Placental pericyte (primary cell): ENCODE data around the gene PRX. TPM values are rescaled to one million over a fixed set of nuclear protein-coding genes. Genes with fewer than 3 reads are reported as not detected.

Experiments used
- small RNA-seq: library from RNA; depleted of rRNA; stranded (forward); fragments of <200 nt; gene quantifications from one replicate; pipeline ENCODE3, GENCODE V24; 2012; ENCODE audit warnings: low replicate concordance
- total RNA-seq: library from RNA; depleted of rRNA; stranded (reverse); fragments of >200 nt; gene quantifications from 2 replicates; pipeline ENCODE4 v1.2.3, GENCODE V29; 2012

The PRX gene, protein sequence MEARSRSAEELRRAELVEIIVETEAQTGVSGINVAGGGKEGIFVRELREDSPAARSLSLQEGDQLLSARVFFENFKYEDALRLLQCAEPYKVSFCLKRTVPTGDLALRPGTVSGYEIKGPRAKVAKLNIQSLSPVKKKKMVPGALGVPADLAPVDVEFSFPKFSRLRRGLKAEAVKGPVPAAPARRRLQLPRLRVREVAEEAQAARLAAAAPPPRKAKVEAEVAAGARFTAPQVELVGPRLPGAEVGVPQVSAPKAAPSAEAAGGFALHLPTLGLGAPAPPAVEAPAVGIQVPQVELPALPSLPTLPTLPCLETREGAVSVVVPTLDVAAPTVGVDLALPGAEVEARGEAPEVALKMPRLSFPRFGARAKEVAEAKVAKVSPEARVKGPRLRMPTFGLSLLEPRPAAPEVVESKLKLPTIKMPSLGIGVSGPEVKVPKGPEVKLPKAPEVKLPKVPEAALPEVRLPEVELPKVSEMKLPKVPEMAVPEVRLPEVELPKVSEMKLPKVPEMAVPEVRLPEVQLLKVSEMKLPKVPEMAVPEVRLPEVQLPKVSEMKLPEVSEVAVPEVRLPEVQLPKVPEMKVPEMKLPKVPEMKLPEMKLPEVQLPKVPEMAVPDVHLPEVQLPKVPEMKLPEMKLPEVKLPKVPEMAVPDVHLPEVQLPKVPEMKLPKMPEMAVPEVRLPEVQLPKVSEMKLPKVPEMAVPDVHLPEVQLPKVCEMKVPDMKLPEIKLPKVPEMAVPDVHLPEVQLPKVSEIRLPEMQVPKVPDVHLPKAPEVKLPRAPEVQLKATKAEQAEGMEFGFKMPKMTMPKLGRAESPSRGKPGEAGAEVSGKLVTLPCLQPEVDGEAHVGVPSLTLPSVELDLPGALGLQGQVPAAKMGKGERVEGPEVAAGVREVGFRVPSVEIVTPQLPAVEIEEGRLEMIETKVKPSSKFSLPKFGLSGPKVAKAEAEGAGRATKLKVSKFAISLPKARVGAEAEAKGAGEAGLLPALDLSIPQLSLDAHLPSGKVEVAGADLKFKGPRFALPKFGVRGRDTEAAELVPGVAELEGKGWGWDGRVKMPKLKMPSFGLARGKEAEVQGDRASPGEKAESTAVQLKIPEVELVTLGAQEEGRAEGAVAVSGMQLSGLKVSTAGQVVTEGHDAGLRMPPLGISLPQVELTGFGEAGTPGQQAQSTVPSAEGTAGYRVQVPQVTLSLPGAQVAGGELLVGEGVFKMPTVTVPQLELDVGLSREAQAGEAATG (N-terminal part only)
- total RNA-seq, result 1.3 and 2.8 TPM in 2 replicates

DNA sequence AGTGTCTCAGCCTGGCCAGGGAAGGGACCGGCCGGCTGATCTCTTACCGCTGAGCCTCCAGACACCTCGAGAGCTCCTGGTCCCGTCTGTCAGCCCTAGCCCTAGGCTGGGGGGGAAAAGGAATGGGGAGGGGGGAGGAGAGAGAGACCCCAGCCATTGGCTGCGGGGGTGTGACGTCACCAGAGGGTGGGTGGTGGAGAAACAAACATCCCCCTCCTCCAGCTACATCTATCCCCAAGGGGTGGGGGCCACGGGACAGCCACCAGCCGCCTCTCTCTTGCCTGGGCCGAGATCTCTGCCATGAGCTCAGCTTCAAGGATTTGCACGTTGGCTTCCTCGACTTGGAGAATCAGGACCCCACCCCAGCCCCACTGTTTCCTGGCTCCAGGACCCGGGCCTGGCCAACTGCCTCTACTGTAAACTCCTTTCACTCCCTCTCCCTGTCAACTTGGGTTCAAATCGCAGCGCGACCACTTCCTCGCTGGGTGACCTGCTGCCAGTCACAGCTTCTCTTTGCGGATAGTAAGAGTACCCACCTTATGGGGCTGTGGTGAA, at the start of gene PRX:
TSS of gene PRX (minus strand) at position 88 of the 555 bp plus-strand sequence. CDS start 5,446 bp downstream, outside the sequence.

DNA sequence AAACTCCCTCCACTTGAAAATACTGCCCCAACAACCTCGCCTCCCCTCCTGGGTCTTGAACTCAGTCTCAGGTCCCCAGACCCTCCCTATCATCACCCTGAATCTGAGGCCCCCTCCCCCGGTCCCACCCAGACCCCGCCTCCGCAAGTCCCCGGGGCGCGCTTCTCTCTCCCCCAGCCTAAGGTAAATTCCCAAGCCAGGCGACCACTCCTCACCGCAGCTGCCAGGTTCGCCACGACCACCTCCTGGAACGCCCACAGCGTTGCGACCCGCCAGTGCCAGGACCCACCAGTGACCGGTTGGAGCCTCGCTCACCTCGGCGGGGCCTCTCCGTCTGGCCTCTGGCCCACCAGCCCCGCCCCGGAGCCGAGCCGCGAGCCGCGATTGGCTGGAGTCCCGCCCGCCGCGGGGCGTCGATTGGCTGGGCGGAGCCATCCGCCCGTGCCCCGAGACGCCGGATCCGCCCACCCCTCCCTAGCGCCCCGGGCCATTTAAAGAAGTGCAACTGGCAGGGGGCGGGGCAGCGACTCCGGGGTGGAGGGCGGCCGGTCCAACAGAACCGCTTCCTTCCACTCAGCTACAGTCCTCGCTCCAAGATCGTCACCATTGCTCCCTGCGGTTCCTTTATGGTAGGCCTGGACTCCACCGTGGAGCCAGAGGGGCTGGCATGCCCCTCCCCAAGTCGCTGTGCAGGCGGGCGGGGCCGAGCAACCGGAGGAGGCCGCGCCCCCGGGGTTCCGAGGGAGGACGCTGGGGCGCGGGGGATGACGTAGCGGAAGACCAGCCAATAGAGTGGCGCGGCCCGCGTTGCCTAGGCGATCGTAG, 31.0 kb upstream of the PRX start, which contains the start of gene SERTAD3:
TSS of gene SERTAD3 (minus strand) at position 336 of the 825 bp plus-strand sequence. CDS start 2,255 bp downstream, outside the sequence.

DNA sequence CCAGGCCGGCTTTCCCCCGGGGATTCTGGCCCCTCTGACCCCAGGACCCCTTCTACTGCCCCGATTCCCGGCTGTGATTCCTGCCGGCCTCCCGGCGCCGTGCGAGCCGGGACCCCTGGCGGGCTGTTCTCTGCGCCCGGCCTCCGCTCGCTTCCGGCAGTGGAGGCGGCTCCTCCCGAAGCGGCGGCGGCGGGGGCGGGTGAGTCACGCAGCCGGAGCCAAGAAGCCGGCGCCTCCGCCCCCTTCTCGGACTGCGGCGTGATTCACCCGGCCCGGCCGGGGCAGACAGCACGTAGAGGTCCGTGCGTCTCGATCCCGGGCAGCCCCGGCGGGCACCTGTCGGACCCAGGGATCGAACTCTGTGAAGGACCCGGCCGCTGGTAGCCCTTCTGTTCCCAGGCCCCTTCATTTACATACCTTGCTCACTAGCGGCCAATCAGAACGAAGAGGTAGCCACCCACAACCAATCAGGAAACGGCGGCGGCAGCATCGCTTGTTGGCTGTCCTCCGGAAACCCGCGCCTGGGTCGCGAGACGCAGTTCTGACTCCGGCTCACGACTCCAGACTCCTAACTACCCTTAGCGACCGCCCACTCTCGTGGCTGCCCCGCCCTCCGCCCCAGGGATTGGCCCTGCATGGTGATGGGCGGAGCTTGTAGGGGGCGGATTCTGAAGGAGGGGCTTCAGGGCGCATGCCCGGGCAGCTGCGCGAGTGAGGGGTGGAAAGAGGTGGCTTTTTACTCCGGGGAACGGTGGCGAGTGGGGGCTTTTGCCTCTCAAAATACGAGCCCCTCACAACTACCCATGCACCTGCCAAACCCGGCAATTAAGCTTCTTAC, 12.5 kb upstream of the PRX start, which contains the start of gene SERTAD1:
TSS of gene SERTAD1 (minus strand) at position 543 of the 838 bp plus-strand sequence. CDS start 2,446 bp downstream, outside the sequence.

DNA sequence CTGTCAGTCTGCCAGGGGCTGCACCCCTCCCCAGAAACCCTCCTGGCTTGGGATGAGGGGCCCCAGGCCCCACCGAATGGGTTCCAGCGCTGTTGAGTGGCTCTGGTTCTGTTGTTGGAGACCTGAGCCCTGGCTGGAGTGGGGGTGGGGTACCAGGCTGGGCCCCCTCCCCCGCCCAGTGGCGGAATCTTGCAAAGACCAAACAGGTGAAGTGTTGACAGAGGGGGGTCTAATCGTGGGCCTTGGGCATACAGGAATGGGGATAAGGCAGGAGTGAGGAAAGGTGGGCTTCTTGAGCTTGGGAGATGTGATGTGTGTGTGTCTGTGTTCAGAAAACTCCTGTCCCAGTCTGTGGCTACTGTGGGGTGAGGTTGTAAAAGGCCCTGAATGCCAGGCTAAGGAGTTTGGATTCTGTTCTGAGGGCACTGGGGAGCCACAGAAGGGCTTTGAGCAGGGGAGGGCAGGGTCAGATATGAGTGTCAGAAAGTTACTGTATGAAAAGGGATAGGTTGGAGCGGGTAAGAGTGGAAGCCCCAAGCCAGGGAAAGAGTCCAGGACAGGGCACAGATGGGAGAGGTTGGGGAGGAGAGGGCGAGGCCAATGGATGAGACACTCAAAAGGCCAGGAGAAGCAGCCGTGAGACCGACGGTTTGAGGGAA, 23.0 kb downstream of the PRX start, which contains the start of gene HIPK4:
TSS of gene HIPK4 (minus strand) at position 98 of the 659 bp plus-strand sequence. CDS start 279 bp downstream, outside the sequence.

DNA sequence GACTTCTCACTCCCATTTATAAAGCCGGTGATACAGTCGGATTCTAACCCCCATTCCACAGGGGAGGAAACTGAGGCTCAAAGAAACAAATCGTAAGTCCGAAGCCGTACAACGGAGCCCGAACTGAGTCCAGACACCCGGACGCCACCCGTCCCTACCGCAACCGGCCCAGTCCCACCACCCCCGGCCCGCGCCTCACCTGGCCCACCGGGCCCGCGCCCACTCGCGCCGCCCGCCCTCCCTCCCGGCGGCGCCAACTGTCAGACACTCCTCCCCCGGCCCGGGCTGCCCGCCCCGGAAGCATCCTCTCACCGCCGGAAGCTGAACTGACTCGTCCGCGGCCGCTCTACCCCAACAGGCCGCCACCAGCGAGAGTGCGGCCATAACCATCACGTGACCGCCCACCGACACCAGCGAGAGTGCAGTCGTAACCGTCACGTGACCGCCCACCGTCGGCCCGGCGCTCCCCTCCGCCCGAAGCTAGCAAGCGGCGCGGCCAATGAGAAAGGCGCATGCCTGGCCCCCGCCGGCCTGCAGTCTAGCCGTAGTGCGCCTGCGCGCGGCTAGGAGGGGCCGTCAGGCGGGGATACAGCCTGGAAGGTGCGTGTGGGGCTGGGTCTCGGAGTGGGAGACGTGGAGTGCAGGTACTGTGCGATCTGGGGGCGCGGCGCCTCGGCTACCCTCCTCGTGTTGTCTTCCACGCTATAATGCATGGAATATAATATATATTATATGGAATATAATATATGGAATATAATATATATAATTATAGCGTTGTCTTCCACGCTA, 64.9 kb downstream of the PRX start, which contains the start of the genes C19orf47 and PLD3:
TSS of gene C19orf47 (minus strand) at position 273 of the 789 bp plus-strand sequence. CDS start 6,540 bp downstream, outside the sequence.
TSS of gene PLD3 (plus strand) at position 571 of the 789 bp plus-strand sequence. CDS start 17,789 bp downstream, outside the sequence.

Small RNAs within 50 kb of the gene (small RNA-seq; reads per million reads assigned to genes)
- gene MIR6796 (not detected), gene RF00017 (not detected)

Other genes starting within 250 kb of the PRX start
- 11.4 and 11.5 TPM in 2 replicates for gene MAP3K10, start 222.0 kb downstream of the PRX start, total RNA-seq
- not detected in 2 replicates for gene TTC9B, start 195.0 kb downstream of the PRX start, total RNA-seq
- gene CCNP, start 186.7 kb downstream of the PRX start, total RNA-seq, result 0.22 TPM in 1 of 2 replicates, not detected in the other
- 97.2 and 146 TPM in 2 replicates for gene AKT2, start 128.0 kb downstream of the PRX start, total RNA-seq
- gene C19orf47, start 65.0 kb downstream of the PRX start, total RNA-seq, result 5.3 and 13.0 TPM in 2 replicates
- gene PLD3, start 64.7 kb downstream of the PRX start, total RNA-seq, result 163 and 356 TPM in 2 replicates
- gene HIPK4, start 23.2 kb downstream of the PRX start, total RNA-seq, result under 0.01 and 0.14 TPM in 2 replicates
- 17.3 and 31.1 TPM in 2 replicates for gene SERTAD1, start 12.6 kb upstream of the PRX start, total RNA-seq
- gene SERTAD3, start 31.0 kb upstream of the PRX start, total RNA-seq, result 38.5 and 50.3 TPM in 2 replicates
- gene BLVRB, start 52.4 kb upstream of the PRX start, total RNA-seq, result 37.8 and 116 TPM in 2 replicates
- gene SPTBN4, start 53.6 kb upstream of the PRX start, total RNA-seq, result 0.14 and 0.66 TPM in 2 replicates
- gene SHKBP1, start 163.5 kb upstream of the PRX start, total RNA-seq, result 14.9 and 26.2 TPM in 2 replicates
- 9.7 and 16.6 TPM in 2 replicates for gene LTBP4, start 188.0 kb upstream of the PRX start, total RNA-seq